ENCODE data around the gene WDR33. TPM values are rescaled to one million over a fixed set of nuclear protein-coding genes. Genes with fewer than 3 reads are reported as not detected.

WDR33 gene
- total RNA-seq, 4 donors from 2014 or later = 25.8 to 35.3 (median 33.3) TPM

DNA sequence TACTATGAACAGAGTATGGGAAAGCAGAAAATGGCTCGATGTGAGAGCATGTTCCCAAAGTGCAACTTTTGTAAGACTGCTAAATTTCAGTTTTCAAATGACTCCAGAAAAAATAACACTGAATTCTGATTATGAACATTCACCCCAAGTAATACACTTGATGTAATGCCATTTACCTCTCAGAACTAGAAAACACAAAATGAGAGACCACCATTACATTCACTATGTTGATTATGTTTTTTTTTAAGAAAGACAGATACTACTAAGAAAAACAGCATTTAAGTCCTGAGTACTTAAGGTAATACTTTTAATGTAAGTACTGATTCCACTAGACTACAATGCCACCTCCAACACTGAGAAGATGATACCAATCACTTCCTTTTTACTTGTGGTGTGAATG, 71.2 kb downstream of the WDR33 start:
- intact Hi-C loops (cut with DNase I) = no loop called here
- no peak overlapping the region for H3K4me3 ChIP-seq
- WGBS = 83% methylated on average over 1 of the region's 1 CpG
- peaks cover 2 to 25% (median 11%) of the 10 kb centered on the region in 4 donors for H3K4me1 ChIP-seq
- no peak for TF ChIP-seq EP300 (IDR thresholded peaks at IDR 0.05)
- no peak for TF ChIP-seq CTCF (IDR thresholded peaks at IDR 0.05)
- no peak for TF ChIP-seq POLR2AphosphoS5 (IDR thresholded peaks at IDR 0.05)
- TF ChIP-seq POLR2A (IDR thresholded peaks at IDR 0.05; ENCODE audit: low read depth) = no peak
- no peaks in the 10 kb centered on the region for H3K27me3 ChIP-seq
- DNase-seq (ENCODE audit: extremely low spot score) = no peak
- no peak overlapping the region for H3K27ac ChIP-seq (replicated peaks in 1 of 4)
- H3K36me3 ChIP-seq = peaks cover 0 to 18% (median 8%) of the 10 kb centered on the region in 4 donors
- no peaks in the 10 kb centered on the region for H3K9me3 ChIP-seq

DNA sequence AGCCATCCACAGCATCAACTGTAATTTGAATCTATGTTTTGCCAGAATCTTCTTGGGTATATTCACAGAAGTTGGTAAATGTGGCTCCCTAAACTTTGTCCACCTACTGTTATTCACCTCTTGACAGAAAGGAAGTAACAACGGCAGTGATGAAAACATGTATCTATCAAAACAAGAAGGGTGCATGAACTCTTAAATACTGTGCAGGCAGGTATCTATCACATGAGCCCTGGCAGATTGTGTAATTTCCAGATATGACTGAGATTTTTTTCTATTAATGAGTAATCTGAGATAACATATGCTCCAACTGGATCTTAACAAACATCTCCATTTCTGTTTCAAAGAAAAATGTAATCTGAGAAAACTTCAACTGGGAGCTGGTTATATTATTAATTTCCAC, 73.1 kb downstream of the WDR33 start:
- DNase-seq (ENCODE audit: extremely low spot score) = no peak
- H3K36me3 ChIP-seq = peaks cover 0 to 11% (median 6%) of the 10 kb centered on the region in 4 donors
- H3K4me1 ChIP-seq = peaks cover 12 to 37% (median 23%) of the 10 kb centered on the region in 4 donors
- no peaks in the 10 kb centered on the region for H3K9me3 ChIP-seq
- 64% methylated on average over 1 of the region's 1 CpG for WGBS
- H3K4me3 ChIP-seq = no peak overlapping the region
- H3K27ac ChIP-seq (replicated peaks in 1 of 4) = no peak overlapping the region
- H3K27me3 ChIP-seq = no peaks in the 10 kb centered on the region
- TF ChIP-seq POLR2A (IDR thresholded peaks at IDR 0.05; ENCODE audit: low read depth) = no peak
- intact Hi-C loops (cut with DNase I) = no loop called here

DNA sequence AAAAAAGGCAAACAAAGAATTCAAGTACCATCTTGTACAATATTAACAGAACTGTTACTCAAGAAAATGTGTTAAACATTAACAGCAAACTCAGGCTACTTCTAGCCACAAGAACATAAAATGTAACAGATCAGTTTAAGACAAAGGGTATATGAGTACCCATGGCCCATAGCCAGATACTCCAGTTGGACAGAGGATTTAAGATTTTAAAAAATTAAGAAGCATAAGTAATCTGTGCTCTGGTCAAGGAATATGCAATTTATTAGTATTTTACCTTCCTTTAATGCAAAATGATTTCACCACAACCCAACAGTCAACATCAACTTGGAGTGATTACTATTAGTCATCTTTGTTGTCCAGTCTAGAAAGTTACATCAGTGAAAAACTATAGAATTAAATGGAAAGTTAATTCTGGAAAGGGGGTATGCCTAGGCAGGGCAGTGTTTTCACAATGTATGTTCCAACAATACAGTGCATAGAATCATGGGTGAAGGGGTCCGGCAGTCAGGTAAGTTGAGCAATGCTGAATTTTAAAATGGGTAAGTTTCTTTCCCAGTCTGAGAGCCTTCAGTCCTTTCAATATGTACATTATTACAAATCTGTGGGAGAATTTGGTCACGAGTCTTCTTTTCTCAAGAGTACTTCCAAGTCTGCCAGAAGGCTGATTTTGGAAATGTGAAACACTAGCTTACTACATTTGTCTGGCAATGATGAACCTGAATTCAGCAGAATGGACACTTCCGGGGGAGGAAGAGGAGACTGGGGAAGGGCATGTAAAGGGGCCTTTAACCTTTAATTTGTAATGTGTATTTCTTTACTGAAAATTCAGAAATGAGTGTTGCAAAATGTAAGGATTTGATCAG, 75.2 kb downstream of the WDR33 start:
- no peak for TF ChIP-seq POLR2A (IDR thresholded peaks at IDR 0.05; ENCODE audit: low read depth)
- TF ChIP-seq POLR2AphosphoS5 (IDR thresholded peaks at IDR 0.05) = no peak
- no peak for TF ChIP-seq EP300 (IDR thresholded peaks at IDR 0.05)
- TF ChIP-seq CTCF (IDR thresholded peaks at IDR 0.05) = no peak
- H3K27ac ChIP-seq (replicated peaks in 1 of 4) = no peak overlapping the region
- no peaks in the 10 kb centered on the region for H3K9me3 ChIP-seq
- H3K36me3 ChIP-seq = peaks cover 0 to 9% (median 4%) of the 10 kb centered on the region in 4 donors
- H3K4me1 ChIP-seq = peaks cover 13 to 37% (median 23%) of the 10 kb centered on the region in 4 donors
- DNase-seq (ENCODE audit: extremely low spot score) = no peak
- WGBS = 92% methylated on average over 3 of the region's 3 CpGs
- no peak overlapping the region for H3K4me3 ChIP-seq
- intact Hi-C loops (cut with DNase I) = no loop called here
- no peaks in the 10 kb centered on the region for H3K27me3 ChIP-seq

DNA sequence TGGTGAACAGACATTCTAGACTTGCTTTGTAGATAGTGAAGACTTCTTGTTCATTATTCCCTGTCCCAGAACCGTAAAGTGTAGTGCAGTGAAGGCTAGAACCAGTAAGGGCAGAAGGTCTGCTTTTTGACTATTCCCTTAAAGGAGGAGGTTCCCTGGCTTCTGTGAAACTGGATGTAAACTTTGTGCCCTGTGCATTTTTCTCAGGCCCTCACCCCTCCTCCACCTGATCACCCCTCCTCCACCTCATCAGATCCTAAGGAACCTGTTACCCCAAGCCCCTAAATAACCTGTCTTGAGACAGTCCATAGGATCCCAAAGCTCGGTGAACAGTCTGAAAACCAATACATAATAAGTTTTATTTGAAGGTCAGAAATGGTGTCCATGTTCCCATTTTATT, 75.9 kb downstream of the WDR33 start:
- Histone ChIP-seq H3K4me1 (peaks cover 13 to 37% (median 23%) of the 10 kb centered on the region in 4 donors), H3K27me3 (no peaks in the 10 kb centered on the region), H3K9me3 (no peaks in the 10 kb centered on the region), H3K27ac (replicated peaks in 1 of 4) (peak overlapping the region in 2 of 4 donors; percentile 63 to 70), H3K36me3 (peaks cover 0 to 7% (median under 1%) of the 10 kb centered on the region in 4 donors), H3K4me3 (no peak overlapping the region)
- TF ChIP-seq POLR2AphosphoS5 (IDR thresholded peaks at IDR 0.05) = no peak
- no peak for TF ChIP-seq POLR2A (IDR thresholded peaks at IDR 0.05; ENCODE audit: low read depth)
- no peak for TF ChIP-seq CTCF (IDR thresholded peaks at IDR 0.05)
- TF ChIP-seq EP300 (IDR thresholded peaks at IDR 0.05) = no peak
- intact Hi-C loops (cut with DNase I) = no loop called here
- WGBS = 89% methylated on average over 2 of the region's 2 CpGs
- DNase-seq (ENCODE audit: extremely low spot score) = no peak

DNA sequence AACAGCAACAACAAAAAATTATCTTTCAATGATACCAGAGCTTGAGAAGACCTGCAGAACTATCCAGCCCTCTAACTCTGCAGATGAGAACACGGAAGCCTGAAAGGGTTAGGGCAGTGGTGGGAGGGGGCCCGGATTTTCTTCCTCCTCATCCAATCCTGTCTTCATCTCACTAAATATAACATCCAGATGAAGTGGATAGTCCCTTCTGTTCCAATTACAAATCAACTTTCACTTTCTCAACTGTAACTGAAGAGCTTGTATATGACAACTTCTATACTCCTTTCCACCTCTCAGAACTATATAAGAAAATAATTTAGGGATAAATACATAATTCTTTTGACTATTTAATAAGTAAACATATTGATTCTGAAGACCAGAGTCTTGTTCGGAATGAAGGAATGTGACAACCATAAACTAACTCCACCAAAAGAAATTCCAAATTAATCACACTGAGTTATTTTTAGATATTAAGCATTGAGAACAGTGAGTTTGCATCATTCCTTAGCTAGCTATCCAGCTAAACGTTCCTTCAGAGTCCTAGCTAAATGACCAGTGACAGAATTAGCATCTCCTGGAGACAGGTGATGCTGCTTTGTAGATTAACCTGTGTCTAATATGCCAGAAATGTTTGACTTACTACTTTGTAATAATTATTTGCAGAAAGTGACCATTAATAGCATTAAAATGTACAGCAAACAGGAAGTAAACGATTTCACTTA, 77.0 kb downstream of the WDR33 start:
- no peak for TF ChIP-seq CTCF (IDR thresholded peaks at IDR 0.05)
- TF ChIP-seq POLR2AphosphoS5 (IDR thresholded peaks at IDR 0.05) = peak in 1 of 2 donors; percentile 48
- no peak for TF ChIP-seq EP300 (IDR thresholded peaks at IDR 0.05)
- Histone ChIP-seq H3K27me3 (no peaks in the 10 kb centered on the region), H3K27ac (replicated peaks in 1 of 4) (peak overlapping the region; percentile 58 to 70 (median 66)), H3K36me3 (peaks cover 0 to 6% (median 0%) of the 10 kb centered on the region in 4 donors), H3K4me3 (peak overlapping the region; percentile 37 to 46 (median 44)), H3K4me1 (peaks cover 13 to 30% (median 19%) of the 10 kb centered on the region in 4 donors), H3K9me3 (no peaks in the 10 kb centered on the region)
- DNase-seq (ENCODE audit: extremely low spot score) = no peak
- intact Hi-C loops (cut with DNase I) = no loop called here
- WGBS = 25% methylated on average over 5 of the region's 5 CpGs
